ENCODE measurements around the gene ADGRB3.
"Not testable (repeated sequence)": the region's sequence is repeated elsewhere in the genome, so short reads cannot be mapped to it uniquely, and the experiment has no call there.

The ADGRB3 gene

DNA sequence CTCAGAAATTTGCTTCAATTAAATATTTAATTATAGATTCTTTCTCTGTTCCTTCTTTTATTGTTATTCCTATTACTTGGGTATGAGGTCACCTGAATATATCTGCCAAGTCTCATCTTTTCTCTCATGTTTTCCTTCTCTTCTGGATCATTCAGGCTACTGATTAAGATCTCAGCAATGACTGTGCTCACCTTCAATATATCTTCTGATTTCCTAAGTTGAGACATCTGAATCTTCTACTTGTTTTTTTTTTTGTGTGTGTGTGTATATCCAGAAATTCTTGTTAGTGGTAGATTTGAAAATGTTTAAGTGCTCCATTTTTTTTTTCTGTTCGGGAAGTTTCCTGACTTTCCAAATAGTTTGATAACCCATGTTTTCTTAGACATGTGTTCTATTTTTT lies 108.0 kb downstream of the ADGRB3 start:
- DNase-seq: no peak

DNA sequence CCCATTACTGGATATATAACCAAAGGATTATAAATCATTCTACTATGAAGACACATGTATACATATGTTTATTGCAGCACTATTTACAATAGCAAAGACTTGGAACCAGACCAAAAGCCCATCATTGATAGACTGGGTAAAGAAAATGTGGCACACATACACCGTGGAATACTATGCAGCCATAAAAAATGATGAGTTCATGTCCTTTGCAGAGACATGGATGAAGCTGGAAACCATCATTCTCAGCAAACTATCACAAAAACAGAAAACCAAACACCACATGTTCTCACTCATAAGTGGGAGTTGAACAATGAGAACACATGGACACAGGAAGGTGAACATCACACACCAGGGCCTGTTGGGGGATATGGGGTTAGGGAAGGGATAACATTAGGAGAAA lies 109.3 kb downstream of the ADGRB3 start:
- DNase-seq: not testable (repeated sequence)

DNA sequence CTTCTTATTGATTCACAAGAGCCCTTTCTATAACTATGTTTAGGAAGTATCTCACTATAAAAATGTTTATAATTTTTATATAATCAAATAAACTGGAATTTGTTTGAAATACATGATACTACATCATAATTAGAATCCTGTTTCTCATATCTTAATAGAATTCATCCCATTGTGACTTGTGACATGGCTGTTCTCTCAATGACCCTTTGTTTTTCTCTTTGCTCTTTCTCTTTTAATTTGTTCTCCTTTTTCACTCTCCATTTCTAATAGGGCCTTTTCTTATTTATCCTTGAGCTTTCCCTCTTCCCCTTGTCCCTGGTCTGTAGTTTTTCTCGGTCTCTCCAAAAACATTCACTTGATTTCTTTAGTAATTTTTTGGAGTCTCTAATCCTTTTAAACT lies 111.3 kb downstream of the ADGRB3 start:
- DNase-seq: no peak

GRCh38 chr6:68747110-68747790 lies 112.2 kb downstream of the ADGRB3 start:
- no peak for DNase-seq

- not testable (repeated sequence) for DNase-seq
These were observed 112.8 kb downstream of the ADGRB3 start for GRCh38 chr6:68747832-68748231.

DNA sequence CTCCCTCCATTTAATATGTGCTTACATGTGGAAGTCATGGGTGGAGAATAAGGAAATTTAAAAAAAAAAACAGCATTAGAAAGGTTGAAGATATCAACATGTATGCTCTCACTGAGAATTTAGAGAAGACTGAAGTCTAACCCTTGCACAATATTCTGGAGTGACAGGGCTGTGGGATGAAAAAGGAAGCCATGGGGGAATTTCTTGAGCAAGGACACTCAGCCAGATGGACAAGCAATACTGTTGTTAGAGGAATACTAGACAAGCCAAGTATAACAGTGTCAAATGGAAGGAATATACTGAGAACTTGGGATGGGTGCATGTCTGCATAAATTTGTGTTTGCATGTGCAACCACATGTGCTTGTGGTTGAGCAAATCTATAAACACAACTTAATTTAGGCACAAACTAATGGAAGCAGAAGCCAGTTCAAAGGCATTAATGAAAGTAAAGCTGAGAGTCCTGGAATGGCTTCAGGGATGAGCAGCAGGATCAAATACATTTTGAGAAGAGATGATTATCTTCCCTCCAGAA lies 119.7 kb downstream of the ADGRB3 start:
- DNase-seq: no peak

- no peak for DNase-seq
These were observed 121.6 kb downstream of the ADGRB3 start for GRCh38 chr6:68756454-68757375.

- no peak for DNase-seq
These were observed 122.7 kb downstream of the ADGRB3 start for GRCh38 chr6:68757821-68758220.

- no peak for DNase-seq
These were observed 123.5 kb downstream of the ADGRB3 start for GRCh38 chr6:68758559-68758958.

- DNase-seq: no peak
These were observed 125.4 kb downstream of the ADGRB3 start for GRCh38 chr6:68760485-68760884.

- no peak for DNase-seq
These were observed 126.0 kb downstream of the ADGRB3 start for GRCh38 chr6:68760941-68761676.

DNA sequence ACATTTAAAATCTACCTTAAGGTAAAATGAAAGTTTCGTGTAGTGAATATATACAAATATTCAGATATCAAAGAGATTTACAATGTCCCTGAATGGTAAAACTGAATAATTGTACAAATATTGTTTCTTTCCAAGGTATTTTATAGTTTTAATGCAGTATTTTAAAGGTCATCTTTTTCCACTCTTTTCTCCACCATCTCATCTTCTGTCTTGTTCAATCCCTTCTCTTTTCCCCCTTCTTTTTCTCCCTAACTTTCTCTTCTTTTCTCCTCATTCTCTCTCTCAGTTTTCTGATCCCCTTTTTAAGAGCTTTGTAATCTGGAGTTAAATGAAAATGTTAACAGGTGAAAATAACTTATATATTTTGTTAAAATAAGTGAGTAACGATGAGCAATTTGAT lies 126.9 kb downstream of the ADGRB3 start:
- no peak for DNase-seq

GRCh38 chr6:68771426-68771825 lies 136.3 kb downstream of the ADGRB3 start:
- no peak for DNase-seq

- DNase-seq: no peak
These were observed 139.8 kb downstream of the ADGRB3 start for GRCh38 chr6:68774843-68775242.

GRCh38 chr6:68776354-68776753 lies 141.3 kb downstream of the ADGRB3 start:
- no peak for DNase-seq

DNA sequence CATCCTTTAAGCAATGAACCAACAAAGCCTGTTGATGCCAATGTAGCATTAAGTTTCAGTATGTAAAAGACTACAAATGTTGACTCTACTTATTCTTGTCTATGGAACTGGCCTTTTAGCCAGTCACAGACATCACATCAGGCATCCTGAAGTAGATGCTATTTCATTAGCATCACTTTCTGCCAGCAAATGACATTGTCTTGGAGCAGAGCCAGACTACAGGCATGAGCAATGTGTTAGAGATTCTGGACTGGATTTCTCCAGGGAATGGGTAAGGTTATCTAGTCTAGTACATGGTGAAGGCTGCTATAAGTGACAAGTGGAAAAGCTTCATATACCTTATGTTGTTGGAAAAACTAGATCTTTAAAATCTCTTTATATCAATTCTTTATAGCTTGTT lies 142.9 kb downstream of the ADGRB3 start:
- no peak for DNase-seq

GRCh38 chr6:68778356-68779020 lies 143.4 kb downstream of the ADGRB3 start:
- peak; percentile 1 for DNase-seq

- DNase-seq: no peak
These were observed 144.3 kb downstream of the ADGRB3 start for GRCh38 chr6:68779366-68779765.

GRCh38 chr6:68790128-68790527 lies 155.0 kb downstream of the ADGRB3 start:
- DNase-seq: not testable (repeated sequence)

DNA sequence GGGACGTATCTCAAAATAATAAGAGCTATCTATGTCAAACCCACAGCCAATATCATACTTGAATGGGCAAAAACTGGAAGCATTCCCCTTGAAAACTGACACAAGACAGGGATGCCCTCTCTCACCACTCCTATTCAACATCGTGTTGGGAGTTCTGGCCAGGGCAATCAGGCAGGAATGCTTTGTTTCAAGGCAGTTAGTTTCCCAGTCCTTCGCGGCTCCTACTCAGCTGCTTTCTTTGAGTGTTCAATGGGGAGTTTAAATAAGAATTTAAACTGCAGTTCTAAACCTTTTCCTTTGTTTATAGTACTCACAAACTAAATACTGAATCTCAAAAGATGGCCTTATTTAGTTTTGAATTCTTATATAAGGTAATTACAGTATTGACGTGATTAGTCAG lies 179.9 kb downstream of the ADGRB3 start:
- not testable (repeated sequence) for DNase-seq

DNA sequence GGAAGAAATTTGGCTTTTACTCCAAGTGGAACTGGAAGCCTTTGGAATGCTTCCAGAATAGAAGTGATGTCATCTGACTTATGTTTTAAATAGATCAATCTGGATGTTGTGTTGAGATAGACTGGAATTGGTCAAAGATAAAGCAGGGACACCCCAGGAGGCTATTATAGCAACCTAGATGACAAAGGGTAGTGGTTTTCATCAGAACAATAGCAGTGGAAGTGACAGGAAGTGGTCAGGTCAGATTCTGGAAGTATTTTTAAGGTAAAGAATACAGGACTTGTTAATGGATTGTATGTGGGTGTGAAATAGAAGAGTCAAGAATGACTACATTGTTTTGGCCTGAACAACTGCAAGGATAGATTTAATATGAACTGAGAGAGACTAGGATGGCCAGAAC lies 191.4 kb downstream of the ADGRB3 start:
- no peak for DNase-seq

DNA sequence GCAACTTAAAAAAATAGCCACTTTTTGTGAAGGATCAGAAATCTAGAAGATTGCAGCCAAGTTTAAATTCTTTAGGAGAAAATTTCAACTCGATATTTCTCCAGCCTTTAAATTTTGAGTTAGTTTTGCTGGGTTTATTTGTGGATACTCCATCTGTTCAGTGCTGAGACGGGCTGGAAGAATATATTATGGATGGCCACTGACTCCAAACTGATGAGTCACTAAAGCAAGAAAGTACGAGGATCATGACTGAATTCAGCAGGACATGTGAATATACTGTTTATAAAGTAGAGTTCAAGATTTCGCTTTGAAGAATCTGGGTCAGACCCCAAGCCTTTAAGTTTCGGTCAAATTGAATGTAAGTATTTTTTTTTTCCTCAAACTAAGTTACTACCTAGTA lies 199.5 kb downstream of the ADGRB3 start:
- DNase-seq: no peak

DNA sequence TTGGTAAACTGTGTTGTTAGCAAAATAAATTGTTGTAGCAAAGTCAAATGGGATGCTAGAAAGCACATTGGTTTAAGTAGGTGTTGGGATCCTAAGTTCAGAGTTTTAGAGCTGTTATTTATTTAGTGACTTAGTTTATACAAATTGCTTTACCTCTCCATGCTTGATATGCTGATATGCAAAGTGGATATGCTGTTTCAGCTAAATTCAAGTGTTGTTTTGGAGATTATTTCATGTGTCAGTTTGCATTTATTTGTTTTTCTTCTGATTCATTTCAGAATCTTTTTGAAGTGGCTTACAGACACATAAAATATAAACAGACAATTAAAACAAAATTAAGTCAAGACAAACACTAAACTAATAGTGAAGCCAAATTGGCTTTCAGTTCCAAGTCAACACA lies 203.5 kb downstream of the ADGRB3 start:
- DNase-seq: no peak
